HG03460 (cell line): ENCODE measurements around the gene MPPED1.

Source experiments
- ATAC-seq: cut with Tn5 transposase; IDR thresholded peaks from one replicate; pipeline ENCODE4 v1.9.1; 2021; ENCODE audit not compliant: unreplicated experiment

The MPPED1 gene

GRCh38 chr22:43491177-43491576 is 79.4 kb downstream of the MPPED1 start:
- ATAC-seq = no peak

GRCh38 chr22:43491737-43492136 is 79.9 kb downstream of the MPPED1 start:
- no peak for ATAC-seq

GRCh38 chr22:43493297-43493696 is 81.5 kb downstream of the MPPED1 start:
- ATAC-seq = no peak

GRCh38 chr22:43497956-43498855 is 86.4 kb downstream of the MPPED1 start:
- no peak for ATAC-seq

GRCh38 chr22:43498856-43499253 is 87.0 kb downstream of the MPPED1 start:
- no peak for ATAC-seq

- ATAC-seq = no peak
Measured at GRCh38 chr22:43500792-43501785, 89.3 kb downstream of the MPPED1 start.

- ATAC-seq = no peak
Measured at GRCh38 chr22:43501878-43502277, 90.1 kb downstream of the MPPED1 start.

- ATAC-seq = no peak
Measured at GRCh38 chr22:43502306-43502874, 90.6 kb downstream of the MPPED1 start.

GRCh38 chr22:43504068-43504467 is 92.3 kb downstream of the MPPED1 start:
- no peak for ATAC-seq

- no peak for ATAC-seq
Measured at GRCh38 chr22:43504666-43505261, 93.0 kb downstream of the MPPED1 start.

- ATAC-seq = no peak
Measured at GRCh38 chr22:43505423-43505822, 93.6 kb downstream of the MPPED1 start.

GRCh38 chr22:43505896-43506295 is 94.1 kb downstream of the MPPED1 start:
- no peak for ATAC-seq

GRCh38 chr22:43506487-43506886 is 94.7 kb downstream of the MPPED1 start:
- no peak for ATAC-seq

GRCh38 chr22:43507235-43507634 is 95.4 kb downstream of the MPPED1 start:
- ATAC-seq = no peak

GRCh38 chr22:43508489-43508888 is 96.7 kb downstream of the MPPED1 start:
- no peak for ATAC-seq

GRCh38 chr22:43509337-43509736 is 97.5 kb downstream of the MPPED1 start:
- ATAC-seq = no peak

- ATAC-seq = no peak
Measured at GRCh38 chr22:43510281-43511070, 98.7 kb downstream of the MPPED1 start.

GRCh38 chr22:43511276-43511910 is 99.6 kb downstream of the MPPED1 start:
- no peak for ATAC-seq

GRCh38 chr22:43512279-43512678 is 100.5 kb downstream of the MPPED1 start:
- ATAC-seq = no peak
